PC-9 (cell line): Measurements from ENCODE around the gene SMARCE1. TPM values are rescaled to one million over a fixed set of nuclear protein-coding genes. Genes with fewer than 3 reads are reported as not detected.

Experiments
- BruUV-seq: library from RNA; stranded (reverse); fragments of 400-500 nt; replicated peaks from 2 replicates; lab custom pipeline; 2021; lab: Mats Ljungman, UMichigan
- CTCF ChIA-PET: fragments of 300-600 bp; sonication (Branson Sonifier 250); formaldehyde crosslinking; loops from one replicate; lab custom pipeline; 2022; ENCODE audit warnings: antibody characterized with exemption; lab: Charles Lee
- POLR2A ChIA-PET: fragments of 300-600 bp; sonication (Branson Sonifier 250); formaldehyde crosslinking; loops from one replicate; lab custom pipeline; 2022; ENCODE audit warnings: antibody characterized with exemption; ENCODE audit not compliant: unreplicated experiment; lab: Charles Lee
- DNase-seq, 2 experiments: peaks; one replicate each; pipeline versions ENCODE4 v3.0.0 to v3.0.0-alpha.2; 2015 to 2022; ENCODE audit warnings: mixed read lengths in 1 of 2
- H2AFZ ChIP-seq: fragments of 200-600 bp; sonication (generic); 2 replicates; pipeline ENCODE4 v1.8.1; 2017; ENCODE audit warnings: antibody characterized with exemption
- H3F3A ChIP-seq: fragments of 200-600 bp; sonication (generic); 2 replicates; pipeline ENCODE4 v1.8.1; 2017; ENCODE audit warnings: antibody characterized with exemption, mild to moderate bottlenecking, low read depth; ENCODE audit not compliant: insufficient read depth
- H3K27ac ChIP-seq: fragments of 200-600 bp; sonication (generic); 2 replicates; pipeline ENCODE4 v1.6.1; 2016; ENCODE audit warnings: mixed run types
- H3K27me3 ChIP-seq: fragments of 200-600 bp; sonication (generic); 2 replicates; pipeline ENCODE4 v1.6.1; 2016; ENCODE audit warnings: low read depth, mixed run types; ENCODE audit not compliant: insufficient read depth
- H3K36me3 ChIP-seq: fragments of 200-600 bp; sonication (generic); 2 replicates; pipeline ENCODE4 v1.6.1; 2016; ENCODE audit warnings: low read depth, mixed run types
- H3K4me1 ChIP-seq: fragments of 200-600 bp; sonication (generic); replicated peaks from 2 replicates; pipeline ENCODE4 v1.6.1; 2016; ENCODE audit warnings: mixed run types; ENCODE audit not compliant: insufficient read depth
- H3K4me2 ChIP-seq: fragments of 200-600 bp; sonication (generic); 2 replicates; pipeline ENCODE4 v1.6.1; 2017; ENCODE audit warnings: mixed run types
- H3K4me3 ChIP-seq: fragments of 200-600 bp; sonication (generic); 2 replicates; pipeline ENCODE4 v1.6.1; 2016; ENCODE audit warnings: mixed run types
- H3K79me2 ChIP-seq: fragments of 200-600 bp; sonication (generic); 2 replicates; pipeline ENCODE4 v1.6.1; 2017; ENCODE audit warnings: low read depth, mixed run types
- H3K9me2 ChIP-seq: fragments of 200-600 bp; sonication (generic); 2 replicates; pipeline ENCODE4 v1.8.1; 2017; ENCODE audit warnings: mild to moderate bottlenecking; ENCODE audit not compliant: insufficient read depth
- H3K9me3 ChIP-seq: fragments of 200-600 bp; sonication (generic); 2 replicates; pipeline ENCODE4 v1.8.1; 2016; ENCODE audit warnings: low read depth; ENCODE audit not compliant: insufficient read depth
- H4K20me1 ChIP-seq: fragments of 200-600 bp; sonication (generic); 2 replicates; pipeline ENCODE4 v1.8.1; 2017; ENCODE audit not compliant: insufficient read depth
- CTCF ChIP-seq: fragments of 200-600 bp; sonication (generic); conservative IDR thresholded peaks from 2 replicates; pipeline ENCODE4 v1.6.1; 2017; ENCODE audit warnings: mixed run types, antibody characterized with exemption, mild to moderate bottlenecking, moderate library complexity
- EZH2 ChIP-seq: fragments of 200-600 bp; sonication (generic); IDR thresholded peaks from 2 replicates; pipeline ENCODE4 v1.8.0; 2017; ENCODE audit warnings: antibody characterized with exemption, low read depth
- intact Hi-C: fragments of 100-400 bp; cut with micrococcal nuclease; formaldehyde crosslinking; loops from one replicate; pipeline ENCODE4 v1.10.0; 2022; ENCODE audit not compliant: unreplicated experiment
- total RNA-seq: library from RNA; stranded (reverse); gene quantifications from 2 replicates; pipeline ENCODE4 v1.2.3, GENCODE V29; 2021

Gene SMARCE1
- total RNA-seq, 1 experiment from 2014 or later, result 90.8 TPM

DNA sequence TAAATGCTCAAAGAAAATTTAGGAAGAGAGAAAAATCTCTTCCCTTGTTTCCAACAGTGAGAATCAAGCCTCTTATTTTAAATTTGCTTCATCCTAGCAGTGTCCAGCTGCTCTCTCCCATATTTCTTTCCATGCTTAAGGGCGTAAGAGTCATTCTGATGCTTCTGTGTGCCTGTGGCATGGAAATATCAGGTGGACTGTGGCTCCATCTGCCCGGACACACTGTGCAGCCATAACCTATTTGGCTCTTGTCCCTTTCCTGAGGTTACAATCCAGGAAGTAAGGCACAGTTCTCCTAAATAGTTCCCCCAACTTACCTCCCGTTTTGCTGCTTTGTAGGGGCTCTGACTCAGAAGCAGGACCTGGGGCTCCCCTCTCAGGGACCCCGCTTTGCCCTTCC lies 23.7 kb upstream of the SMARCE1 start:
- H3K27me3 ChIP-seq, result no peaks in the 10 kb centered on the region
- H3K79me2 ChIP-seq, result no peaks in the 10 kb centered on the region
- no peaks in the 10 kb centered on the region for H4K20me1 ChIP-seq
- CTCF ChIA-PET, result no interaction called here
- H2AFZ ChIP-seq, result peak overlapping the region; percentile 60; the same call in 1 of the 2 replicates
- no peak for DNase-seq
- H3K27ac ChIP-seq, result no peak overlapping the region
- TF ChIP-seq EZH2 (no peak), CTCF (no peak)
- no peaks in the 10 kb centered on the region for H3K9me2 ChIP-seq
- intact Hi-C loops, result no loop called here
- POLR2A ChIA-PET, result no interaction called here
- H3K4me3 ChIP-seq, result no peak overlapping the region
- H3K36me3 ChIP-seq, result no peaks in the 10 kb centered on the region
- no TSS peak for BruUV-seq
- H3K9me3 ChIP-seq, result no peaks in the 10 kb centered on the region
- no peaks in the 10 kb centered on the region for H3F3A ChIP-seq
- H3K4me2 ChIP-seq, result no peak overlapping the region
- no peaks in the 10 kb centered on the region for H3K4me1 ChIP-seq

- POLR2A ChIA-PET, result no interaction called here
- CTCF ChIA-PET, result interaction anchor here (0.6 kb wide), 1 partner anchor 34 kb away, joined by 3 read pairs; no protein-coding TSS in a partner anchor
- BruUV-seq, result no TSS peak
Observed at GRCh38 chr17:40666331-40666730, 18.7 kb upstream of the SMARCE1 start.

DNA sequence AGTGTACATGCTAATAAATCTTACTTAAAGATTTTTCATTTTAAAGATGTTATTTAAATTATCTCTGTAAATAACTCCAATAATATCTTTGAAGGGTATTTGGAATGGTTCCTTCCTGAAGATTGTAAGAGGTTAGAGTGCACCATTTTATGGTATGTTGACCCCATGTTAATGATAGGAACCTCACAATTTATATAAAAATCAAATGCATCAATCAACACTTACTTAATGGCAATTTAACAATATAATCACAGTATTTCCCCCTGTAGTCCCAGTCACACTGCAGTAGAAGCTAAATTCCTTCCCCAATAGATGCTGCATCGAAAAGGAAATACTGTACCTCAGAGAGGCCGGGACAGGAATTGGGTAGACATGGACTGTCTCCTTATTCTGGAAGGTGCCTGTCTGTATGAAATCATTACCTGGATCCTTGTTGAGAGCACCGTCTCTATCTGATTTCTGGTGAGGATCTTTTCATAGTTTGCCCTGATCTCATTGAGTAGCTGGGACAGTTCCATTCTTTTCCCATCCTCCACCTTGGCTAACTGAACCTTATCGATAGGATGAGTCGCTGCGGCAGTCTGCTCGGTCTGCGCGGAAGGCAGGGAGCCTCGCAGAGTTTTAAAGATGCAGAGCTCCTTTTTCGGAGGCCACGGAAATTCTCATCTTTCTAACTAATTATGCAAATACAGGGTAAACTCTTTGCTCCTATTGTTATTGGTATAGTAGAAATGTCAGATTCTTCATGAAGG lies 17.1 kb upstream of the SMARCE1 start, which contains the start of gene KRT222:
KRT222 (minus strand) TSS at position 596 of the 752 bp plus-strand sequence; CDS start at position 518, 78 bp downstream.
- CTCF ChIA-PET, result no interaction called here

More at GRCh38 chr17:40666331-40666730, 18.7 kb upstream of the SMARCE1 start:
- no peaks in the 10 kb centered on the region for H3K27me3 ChIP-seq
- no peak for TF ChIP-seq EZH2
- no peak for TF ChIP-seq CTCF
- H3K9me3 ChIP-seq, result no peaks in the 10 kb centered on the region
- no peak overlapping the region for H3K4me3 ChIP-seq
- no peak overlapping the region for H3K27ac ChIP-seq
- DNase-seq, result no peak
- no peak overlapping the region for H2AFZ ChIP-seq
- H3F3A ChIP-seq, result no peaks in the 10 kb centered on the region
- intact Hi-C loops, result no loop called here
- no peaks in the 10 kb centered on the region for H3K9me2 ChIP-seq
- H3K79me2 ChIP-seq, result no peaks in the 10 kb centered on the region
- no peak overlapping the region for H3K4me2 ChIP-seq
- no peaks in the 10 kb centered on the region for H4K20me1 ChIP-seq
- no peaks in the 10 kb centered on the region for H3K4me1 ChIP-seq
- no peaks in the 10 kb centered on the region for H3K36me3 ChIP-seq

More for the DNA sequence above, 17.1 kb upstream of the SMARCE1 start, which contains the start of gene KRT222:
- BruUV-seq, result no TSS peak
- no peaks in the 10 kb centered on the region for H3K79me2 ChIP-seq
- intact Hi-C loops, result no loop called here
- H3K4me2 ChIP-seq, result no peak within 1 kb of the TSS
- no peak within 1 kb of the TSS for H3K4me3 ChIP-seq
- no peak within 1 kb of the TSS for H2AFZ ChIP-seq
- no peaks in the 10 kb centered on the region for H3K4me1 ChIP-seq
- no peak within 1 kb of the TSS for H3K27ac ChIP-seq
- TF ChIP-seq EZH2, result no peak
- no peak for TF ChIP-seq CTCF
- no peaks in the 10 kb centered on the region for H4K20me1 ChIP-seq
- H3K27me3 ChIP-seq, result no peaks in the 10 kb centered on the region
- DNase-seq, result no peak
- H3K9me3 ChIP-seq, result no peaks in the 10 kb centered on the region
- POLR2A ChIA-PET, result interaction anchor here (0.7 kb wide), 1 partner anchor 40 kb away, joined by 6 read pairs; no protein-coding TSS in a partner anchor
- no peaks in the 10 kb centered on the region for H3F3A ChIP-seq
- H3K36me3 ChIP-seq, result no peaks in the 10 kb centered on the region
- H3K9me2 ChIP-seq, result no peaks in the 10 kb centered on the region
